Neutrophil (primary cell): ENCODE data around the gene NPRL2.
A peak's percentile ranks its signal among the peaks of the same experiment; 100 is the strongest.

Experiments
- H3K27ac ChIP-seq: fragments of 200-600 bp; sonication (generic); 2 replicates; pipeline ENCODE4 v1.5.1; 2016; ENCODE audit warnings: mild to moderate bottlenecking, moderate library complexity
- H3K27me3 ChIP-seq: fragments of 200-600 bp; sonication (generic); 2 replicates; pipeline ENCODE4 v1.6.0; 2016; ENCODE audit warnings: mild to moderate bottlenecking
- H3K36me3 ChIP-seq: fragments of 200-600 bp; sonication (generic); 2 replicates; pipeline ENCODE4 v1.5.1; 2017
- H3K4me1 ChIP-seq, 2 experiments: fragments of 200-600 bp in 1 of 2; sonication (generic) in 1 of 2; 1 replicate in 1 of 2; 2 replicates in 1 of 2; pipeline versions ENCODE4 v1.5.1 to v1.6.1; 2013 to 2016; ENCODE audit warnings: low read depth in 1 of 2, low read length in 1 of 2, mild to moderate bottlenecking in 1 of 2, moderate library complexity in 1 of 2; ENCODE audit not compliant: control insufficient read depth in 1 of 2, insufficient read depth in 1 of 2
- H3K4me3 ChIP-seq, 2 experiments: fragments of 200-600 bp in 1 of 2; sonication (generic) in 1 of 2; 1 replicate in 1 of 2; 2 replicates in 1 of 2; pipeline ENCODE4 v1.5.1; 2013 to 2016; ENCODE audit warnings: low read depth in 1 of 2, low read length in 1 of 2, mild to moderate bottlenecking in 1 of 2, moderate library complexity in 1 of 2
- H3K9me3 ChIP-seq: fragments of 200-600 bp; sonication (generic); 2 replicates; pipeline ENCODE4 v1.5.1; 2016
- CTCF ChIP-seq: fragments of 200-600 bp; sonication (generic); IDR thresholded peaks from 2 replicates; pipeline ENCODE4 v1.5.1; 2016; ENCODE audit warnings: antibody characterized with exemption

The NPRL2 gene

GRCh38 chr3:50356553-50356952 is 6.0 kb upstream of the NPRL2 start:
- Histone ChIP-seq H3K27ac (peak overlapping the region; percentile 43), H3K36me3 (peaks cover 62% of the 10 kb centered on the region), H3K4me1 (peaks cover 44 to 48% of the 10 kb centered on the region in 2 experiments), H3K4me3 (no peak overlapping the region), H3K9me3 (no peaks in the 10 kb centered on the region), H3K27me3 (no peaks in the 10 kb centered on the region)
- no peak for TF ChIP-seq CTCF

- H3K27ac ChIP-seq: peak overlapping the region; percentile 43
- H3K4me3 ChIP-seq: no peak overlapping the region
- H3K4me1 ChIP-seq: peaks cover 49 to 53% of the 10 kb centered on the region in 2 experiments
- no peak for TF ChIP-seq CTCF
- H3K27me3 ChIP-seq: no peaks in the 10 kb centered on the region
- peaks cover 64% of the 10 kb centered on the region for H3K36me3 ChIP-seq
- no peaks in the 10 kb centered on the region for H3K9me3 ChIP-seq
Observed at GRCh38 chr3:50355829-50356552, 5.4 kb upstream of the NPRL2 start.

- Histone ChIP-seq H3K36me3 (peaks cover 64% of the 10 kb centered on the region), H3K9me3 (no peaks in the 10 kb centered on the region), H3K27ac (no peak overlapping the region), H3K27me3 (no peaks in the 10 kb centered on the region), H3K4me3 (no peak overlapping the region), H3K4me1 (peaks cover 57 to 58% of the 10 kb centered on the region in 2 experiments)
- no peak for TF ChIP-seq CTCF
Observed at GRCh38 chr3:50354850-50355249, 4.3 kb upstream of the NPRL2 start.

- Histone ChIP-seq H3K9me3 (no peaks in the 10 kb centered on the region), H3K4me1 (peaks cover 58 to 60% of the 10 kb centered on the region in 2 experiments), H3K4me3 (no peak overlapping the region), H3K27ac (no peak overlapping the region), H3K27me3 (no peaks in the 10 kb centered on the region), H3K36me3 (peaks cover 64% of the 10 kb centered on the region)
- no peak for TF ChIP-seq CTCF
Observed at GRCh38 chr3:50354186-50354764, 3.7 kb upstream of the NPRL2 start.

GRCh38 chr3:50353245-50354004 is 2.9 kb upstream of the NPRL2 start:
- Histone ChIP-seq H3K27ac (peak overlapping the region; percentile 43), H3K4me3 (no peak overlapping the region), H3K9me3 (no peaks in the 10 kb centered on the region), H3K36me3 (peaks cover 67% of the 10 kb centered on the region), H3K27me3 (no peaks in the 10 kb centered on the region), H3K4me1 (peaks cover 54 to 57% of the 10 kb centered on the region in 2 experiments)
- TF ChIP-seq CTCF: no peak
